Adrenal gland (tissue), 12 donors: ENCODE results near the gene COQ10B. TPM values are rescaled to one million over a fixed set of nuclear protein-coding genes. Genes with fewer than 3 reads are reported as not detected.

Experiments
- DNase-seq, 7 donors: peaks; one replicate each; pipeline ENCODE4 v3.0.0-alpha.2; 2019 to 2020
- H3K27ac ChIP-seq, 5 donors: fragments of 200-600 bp; sonication (generic) in 4 of 5; 1 replicate in 3 of 5; 2 replicates in 2 of 5; pipeline versions ENCODE4 v1.5.1 to v1.8.0; 2016 to 2020; ENCODE audit warnings: mild to moderate bottlenecking in 1 of 5
- H3K27me3 ChIP-seq: fragments of 200-600 bp; 2 replicates; pipeline ENCODE4 v1.8.0; 2021
- H3K36me3 ChIP-seq, 2 donors: fragments of 200-600 bp; replicated peaks in 1 of 2; 1 replicate in 1 of 2; 2 replicates in 1 of 2; pipeline versions ENCODE4 v1.5.1 to v1.8.0; 2018 to 2022
- H3K4me1 ChIP-seq, 2 donors: fragments of 200-600 bp; replicated peaks in 1 of 2; 1 replicate in 1 of 2; 2 replicates in 1 of 2; pipeline versions ENCODE4 v1.5.1 to v1.8.0; 2018 to 2021
- H3K4me3 ChIP-seq, 4 donors: fragments of 200-600 bp; sonication (generic) in 3 of 4; one replicate each; pipeline ENCODE4 v1.5.1; 2016 to 2018
- H3K9me3 ChIP-seq, 3 donors: fragments of 200-600 bp; sonication (generic) in 1 of 3; replicated peaks in 1 of 3; 1 replicate in 2 of 3; 2 replicates in 1 of 3; pipeline versions ENCODE4 v1.5.1 to v1.8.0; 2016 to 2021
- POLR2A ChIP-seq, 2 donors: fragments of 450-650 bp; IDR thresholded peaks; one replicate each; pipeline ENCODE4 v1.6.1; 2017; ENCODE audit warnings: antibody characterized with exemption in 2 of 2, mild to moderate bottlenecking in 2 of 2, moderate library complexity in 1 of 2
- WGBS, 4 donors: extraction: QIAGEN DNeasy Blood & Tissue Kit in 2 of 4; methylation state at CpG; one replicate each; pipeline versions ENCODE4 v1.1.5 to v1.1.7; 2013 to 2017; 5-methylcytosine and 5-hydroxymethylcytosine counted together
- intact Hi-C, 2 donors: fragments of 100-400 bp; cut with DNase I; formaldehyde crosslinking; loops; one replicate each; pipeline versions ENCODE4 v1.14.1 to v1.15.0; 2022 to 2023
- polyA plus RNA-seq, 3 donors: library from polyadenylated mRNA; stranded (reverse); fragments of 200-250 nt in 2 of 3; fragments of 350-450 nt in 1 of 3; fragmentation: Illumina TruSeq in 1 of 3; extraction: RNeasy Lipid Tissue Mini Kit (QIAGEN cat#74804) in 1 of 3; gene quantifications; one replicate each; pipeline ENCODE4 v1.2.3, GENCODE V29; 2013 to 2014
- small RNA-seq, 2 donors: library from RNA; depleted of rRNA; stranded (forward); fragments of <200 nt; gene quantifications; one replicate each; pipeline ENCODE3, GENCODE V24; 2016
- total RNA-seq, 9 donors: library from RNA; depleted of rRNA in 4 of 9; stranded (reverse); fragments of >200 nt in 4 of 9; fragments of 120-200 nt in 1 of 9; fragmentation: NEBNext Ultra II Directional in 1 of 9; extraction: Animal tissue kit (Norgen Biotek cat#: 25700) in 1 of 9; gene quantifications; one replicate each; pipeline versions ENCODE4 v1.1.0 to v1.2.4, GENCODE V29; 2013 to 2023
- TF ChIP-seq, protein P1 (sequence below), 6 experiments: fragments of 450-650 bp in 4 of 6; fragments of 200-600 bp in 2 of 6; sonication (generic) in 1 of 6; IDR thresholded peaks; 1 replicate in 5 of 6; 2 replicates in 1 of 6; pipeline versions ENCODE4 v1.5.1 to v1.8.0; 2016 to 2021; ENCODE audit warnings: antibody characterized with exemption in 6 of 6, mild to moderate bottlenecking in 2 of 6, moderate library complexity in 1 of 6
- donor health status: healthy with polysubstance abuse.
- donor health status: Bipolar disorder and iron deficiency.
- donor health status: DM: yes; HTN: yes; CAD: no.
- donor health status: DM: no; HTN: no; CAD: no.
- donor health status: DM: no; HTN: no; CAD: no.
- donor health status: DM: yes; HTN: yes; CAD: no.

COQ10B gene
- total and polyA plus RNA-seq, 12 donors, result 22.3 to 63.5 (median 37.8) TPM

DNA sequence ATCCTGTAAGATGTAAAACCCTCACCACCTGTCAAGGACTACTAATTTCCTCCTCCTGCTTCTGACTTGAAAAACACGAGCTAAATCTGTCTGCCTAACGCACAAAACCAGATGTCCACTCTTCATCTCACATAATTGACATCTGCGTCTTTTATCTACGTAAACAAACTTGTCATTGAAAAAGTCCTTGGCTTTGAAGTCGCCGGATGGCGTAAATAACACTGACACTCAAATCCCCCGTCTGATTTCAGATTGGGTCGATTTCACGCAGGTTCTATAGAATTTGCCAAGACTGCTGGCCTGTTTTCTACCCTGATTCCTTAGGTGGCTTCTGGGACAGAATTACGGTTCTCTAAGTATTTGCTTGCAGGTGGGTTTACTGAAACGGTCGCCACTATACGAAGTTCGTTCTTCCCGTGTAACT is 62.0 kb downstream of the COQ10B start:
- no peaks in the 10 kb centered on the region for H3K9me3 ChIP-seq
- peak overlapping the region in 3 of 4 donors; percentile 28 to 70 (median 38) for H3K4me3 ChIP-seq
- peak; percentile 33 to 80 (median 64) for DNase-seq
- 0% methylated on average over 12 to 16 of the region's 16 CpGs for WGBS, 4 donors
- intact Hi-C loops, result no loop called here
- peak overlapping the region; percentile 78 to 97 (median 88) for H3K27ac ChIP-seq
- H3K27me3 ChIP-seq, result no peaks in the 10 kb centered on the region
- H3K4me1 ChIP-seq, result peaks cover 12 to 41% of the 10 kb centered on the region in 2 donors
- H3K36me3 ChIP-seq, result no peaks in the 10 kb centered on the region
- no peak for TF ChIP-seq POLR2A (IDR thresholded peaks at IDR 0.05)

DNA sequence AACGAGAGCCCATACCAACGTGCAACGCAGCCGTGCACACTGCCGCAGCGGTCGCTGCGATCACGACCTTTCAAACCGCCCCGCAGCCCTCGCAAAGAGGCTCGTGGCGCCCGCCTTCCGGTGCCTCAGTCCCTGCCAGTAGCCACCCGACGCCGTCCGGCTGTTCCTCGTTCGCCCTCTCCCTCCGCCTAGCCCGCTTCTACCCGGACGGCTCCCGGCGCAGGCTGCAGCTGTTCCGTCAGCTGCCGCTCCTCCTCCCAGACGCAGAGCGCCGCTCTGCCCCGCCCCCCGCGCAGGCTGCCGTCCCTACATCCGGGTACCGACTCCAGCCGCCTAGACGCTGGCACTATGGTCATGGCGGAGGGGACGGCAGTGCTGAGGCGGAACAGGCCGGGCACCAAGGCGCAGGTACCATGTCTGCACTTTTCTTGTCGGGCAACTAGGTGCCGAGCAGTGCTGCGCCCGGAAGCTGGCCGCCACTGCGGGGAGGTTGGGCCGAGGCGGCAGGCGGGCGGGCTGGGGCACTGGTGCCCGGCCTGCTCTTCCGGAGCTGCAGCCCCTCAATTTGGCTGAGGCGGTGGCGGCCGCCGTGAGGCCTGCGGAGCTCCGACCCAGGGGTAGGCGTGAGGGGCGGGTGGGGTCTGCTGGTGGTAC is 62.5 kb downstream of the COQ10B start, which contains the start of gene MOB4:
Gene MOB4 (plus strand): TSS at position 328 of the 654 bp plus-strand sequence. CDS start 21 bp downstream, at position 349.
- Histone ChIP-seq H3K27me3 (no peaks in the 10 kb centered on the region), H3K4me1 (peaks cover 12 to 41% of the 10 kb centered on the region in 2 donors), H3K27ac (peak within 1 kb of the TSS; percentile 78 to 97 (median 88)), H3K4me3 (peak within 1 kb of the TSS; percentile 69 to 99 (median 72)), H3K36me3 (no peaks in the 10 kb centered on the region), H3K9me3 (no peaks in the 10 kb centered on the region)
- 0 to 1% (median 0%) methylated on average over 4 to 66 of the region's 66 CpGs for WGBS, 4 donors
- intact Hi-C loops, result no loop called here
- TF ChIP-seq, protein P1, sequence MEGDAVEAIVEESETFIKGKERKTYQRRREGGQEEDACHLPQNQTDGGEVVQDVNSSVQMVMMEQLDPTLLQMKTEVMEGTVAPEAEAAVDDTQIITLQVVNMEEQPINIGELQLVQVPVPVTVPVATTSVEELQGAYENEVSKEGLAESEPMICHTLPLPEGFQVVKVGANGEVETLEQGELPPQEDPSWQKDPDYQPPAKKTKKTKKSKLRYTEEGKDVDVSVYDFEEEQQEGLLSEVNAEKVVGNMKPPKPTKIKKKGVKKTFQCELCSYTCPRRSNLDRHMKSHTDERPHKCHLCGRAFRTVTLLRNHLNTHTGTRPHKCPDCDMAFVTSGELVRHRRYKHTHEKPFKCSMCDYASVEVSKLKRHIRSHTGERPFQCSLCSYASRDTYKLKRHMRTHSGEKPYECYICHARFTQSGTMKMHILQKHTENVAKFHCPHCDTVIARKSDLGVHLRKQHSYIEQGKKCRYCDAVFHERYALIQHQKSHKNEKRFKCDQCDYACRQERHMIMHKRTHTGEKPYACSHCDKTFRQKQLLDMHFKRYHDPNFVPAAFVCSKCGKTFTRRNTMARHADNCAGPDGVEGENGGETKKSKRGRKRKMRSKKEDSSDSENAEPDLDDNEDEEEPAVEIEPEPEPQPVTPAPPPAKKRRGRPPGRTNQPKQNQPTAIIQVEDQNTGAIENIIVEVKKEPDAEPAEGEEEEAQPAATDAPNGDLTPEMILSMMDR (IDR thresholded peaks at IDR 0.05), result peak in 2 of 6 experiments; percentile 14 to 26
- peak; percentile 93 to 99 for TF ChIP-seq POLR2A (IDR thresholded peaks at IDR 0.05)
- DNase-seq, result peak; percentile 95 to 97 (median 96)

DNA sequence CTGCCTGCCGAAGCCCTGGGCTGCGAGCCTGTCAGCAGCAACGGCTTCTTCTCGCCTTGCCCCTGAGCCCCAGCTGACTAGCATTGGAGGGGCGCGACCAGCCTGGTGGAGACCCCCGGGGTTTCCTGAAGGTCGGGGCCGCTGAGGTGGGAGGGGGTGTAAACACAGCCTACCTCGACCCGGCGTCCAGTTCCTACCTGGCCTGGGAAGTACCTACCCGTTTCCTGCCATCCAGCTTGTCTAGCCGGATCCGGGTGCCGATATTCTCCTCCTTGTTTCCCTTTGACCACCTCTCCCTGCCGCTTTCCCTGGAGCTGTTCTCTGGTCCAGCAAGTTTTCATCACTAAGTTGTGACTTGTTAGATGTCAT is 63.0 kb downstream of the COQ10B start:
- Histone ChIP-seq H3K36me3 (no peaks in the 10 kb centered on the region), H3K4me3 (peak overlapping the region; percentile 69 to 99 (median 72)), H3K27ac (peak overlapping the region; percentile 78 to 97 (median 88)), H3K9me3 (no peaks in the 10 kb centered on the region), H3K27me3 (no peaks in the 10 kb centered on the region), H3K4me1 (peaks cover 12 to 41% of the 10 kb centered on the region in 2 donors)
- 0 to 1% (median 0%) methylated on average over 6 to 17 of the region's 17 CpGs for WGBS, 4 donors
- intact Hi-C loops, result no loop called here
- no peak for TF ChIP-seq POLR2A (IDR thresholded peaks at IDR 0.05)
- TF ChIP-seq, protein P1 (IDR thresholded peaks at IDR 0.05), result no peak
- peak; percentile 36 to 70 (median 49) for DNase-seq

DNA sequence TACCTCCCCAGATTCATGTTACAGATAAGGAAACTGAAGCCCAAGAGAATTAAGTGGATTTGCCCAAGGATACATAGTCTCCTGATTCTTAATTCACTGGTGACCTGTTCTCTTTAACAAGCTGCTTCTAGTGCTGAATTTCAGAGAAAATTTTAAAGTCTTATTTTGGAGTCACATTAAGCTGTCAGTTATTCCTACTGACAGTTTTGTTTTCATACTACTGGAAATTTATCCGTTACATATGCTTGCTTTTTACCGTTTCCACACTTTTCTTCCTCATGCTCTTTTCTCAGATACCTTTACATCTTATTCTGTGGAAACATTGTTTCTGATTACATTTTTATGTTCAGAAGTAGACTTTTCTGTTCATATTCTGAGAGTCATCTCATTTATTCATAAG is 63.8 kb downstream of the COQ10B start:
- peaks cover 12 to 41% of the 10 kb centered on the region in 2 donors for H3K4me1 ChIP-seq
- 15 to 24% (median 20%) methylated on average over 2 of the region's 2 CpGs for WGBS, 4 donors
- no peaks in the 10 kb centered on the region for H3K27me3 ChIP-seq
- no peak for DNase-seq
- intact Hi-C loops, result no loop called here
- H3K27ac ChIP-seq, result peak overlapping the region; percentile 37 to 97 (median 88)
- no peaks in the 10 kb centered on the region for H3K9me3 ChIP-seq
- no peak for TF ChIP-seq POLR2A (IDR thresholded peaks at IDR 0.05)
- TF ChIP-seq, protein P1 (IDR thresholded peaks at IDR 0.05), result no peak
- no peaks in the 10 kb centered on the region for H3K36me3 ChIP-seq
- H3K4me3 ChIP-seq, result peak overlapping the region in 2 of 4 donors; percentile 70 to 74

Small RNA genes within 50 kb of the gene (small RNA-seq; reads per million reads assigned to genes)
- gene RF00394 (0 reads per million in 2 donors), gene RNU6-1029P (0 reads per million in 2 donors)

Other genes with a start within 250 kb of the COQ10B start
- 10 to 100 TPM; 12.9 to 40.2 (median 27.0) TPM for gene ANKRD44, start 142.8 kb upstream of the COQ10B start, total RNA-seq
- gene ANKRD44, start 142.8 kb upstream of the COQ10B start, polyA plus RNA-seq, result 10 to 100 TPM in 1 of 3 donors, 1 to 10 TPM in 2; 3.8 to 19.1 (median 5.0) TPM
- gene SF3B1, start 18.5 kb upstream of the COQ10B start, total RNA-seq, result 100 to 1,000 TPM in 8 of 9 donors, 10 to 100 TPM in 1; 91.1 to 507 (median 258) TPM
- 100 to 1,000 TPM; 248 to 564 (median 548) TPM for gene SF3B1, start 18.5 kb upstream of the COQ10B start, polyA plus RNA-seq
- 1,000 to 10,000 TPM in 3 of 9 donors, 100 to 1,000 TPM in 6; 221 to 3,318 (median 577) TPM for gene HSPD1, start 46.3 kb downstream of the COQ10B start, total RNA-seq
- 1,000 to 10,000 TPM in 1 of 3 donors, 100 to 1,000 TPM in 2; 220 to 7,464 (median 448) TPM for gene HSPD1, start 46.3 kb downstream of the COQ10B start, polyA plus RNA-seq
- 1,000 to 10,000 TPM in 2 of 9 donors, 100 to 1,000 TPM in 7; 113 to 1,567 (median 190) TPM for gene HSPE1, start 46.8 kb downstream of the COQ10B start, total RNA-seq
- gene HSPE1, start 46.8 kb downstream of the COQ10B start, polyA plus RNA-seq, result 1,000 to 10,000 TPM in 2 of 3 donors, 100 to 1,000 TPM in 1; 396 to 4,257 (median 1,108) TPM
- 100 to 1,000 TPM in 2 of 9 donors, 10 to 100 TPM in 7; 18.2 to 592 (median 38.4) TPM for gene MOB4, start 62.5 kb downstream of the COQ10B start, total RNA-seq
- 100 to 1,000 TPM in 1 of 3 donors, 10 to 100 TPM in 2; 26.9 to 117 (median 58.1) TPM for gene MOB4, start 62.5 kb downstream of the COQ10B start, polyA plus RNA-seq
- gene RFTN2, start 222.0 kb downstream of the COQ10B start, total RNA-seq, result 10 to 100 TPM in 5 of 9 donors, 1 to 10 TPM in 4; 2.1 to 15.8 (median 10.5) TPM
- gene RFTN2, start 222.0 kb downstream of the COQ10B start, polyA plus RNA-seq, result 1 to 10 TPM; 1.2 to 2.2 (median 1.9) TPM